HG02970 (cell line): ENCODE measurements around the gene RSPH9.
A peak's percentile ranks its signal among the peaks of the same experiment; 100 is the strongest.
"Not testable (repeated sequence)": the region's sequence is repeated elsewhere in the genome, so short reads cannot be mapped to it uniquely, and the experiment has no call there.

Experiments
- ATAC-seq: cut with Tn5 transposase; IDR thresholded peaks from one replicate; pipeline ENCODE4 v1.9.1; 2021; ENCODE audit warnings: mild to moderate bottlenecking, moderate library complexity, moderate number of reproducible peaks; ENCODE audit not compliant: unreplicated experiment, low FRiP score

Gene RSPH9

DNA sequence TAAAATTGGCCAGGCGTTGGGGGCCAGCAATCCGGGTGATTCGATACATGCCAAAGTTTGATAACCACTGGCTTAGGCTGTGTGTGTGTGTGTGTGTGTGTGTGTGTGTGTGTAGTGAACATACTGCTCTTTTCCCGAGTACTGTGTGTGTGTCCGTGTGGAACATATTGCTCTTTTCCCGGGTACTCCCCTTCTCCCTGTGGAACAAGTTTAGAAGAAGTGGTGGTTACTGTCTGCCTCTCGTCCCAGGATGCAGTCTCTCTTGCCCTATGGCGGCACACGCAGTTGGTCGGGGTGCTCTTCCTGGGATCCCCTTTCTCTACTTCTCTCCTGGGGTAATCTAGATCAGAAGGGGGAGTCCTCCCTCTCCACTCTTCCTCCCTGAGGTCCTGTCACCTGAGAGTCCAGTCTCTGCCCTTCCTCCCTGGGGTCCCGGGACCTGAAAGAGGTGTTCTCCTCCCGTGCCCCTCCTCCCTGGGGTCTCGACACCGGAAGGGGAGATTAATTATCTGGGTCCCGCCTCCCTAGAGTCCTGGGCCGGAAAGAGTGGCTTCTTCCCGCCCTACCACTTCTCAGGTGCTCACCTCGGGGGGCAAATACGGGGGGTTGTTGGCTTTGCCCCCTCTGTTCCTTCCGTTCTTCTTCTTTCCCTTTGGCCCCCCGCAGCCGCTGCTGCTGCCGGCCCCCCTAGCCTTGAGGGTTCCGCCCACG, 16.3 kb upstream of the RSPH9 start:
- ATAC-seq, result no peak

DNA sequence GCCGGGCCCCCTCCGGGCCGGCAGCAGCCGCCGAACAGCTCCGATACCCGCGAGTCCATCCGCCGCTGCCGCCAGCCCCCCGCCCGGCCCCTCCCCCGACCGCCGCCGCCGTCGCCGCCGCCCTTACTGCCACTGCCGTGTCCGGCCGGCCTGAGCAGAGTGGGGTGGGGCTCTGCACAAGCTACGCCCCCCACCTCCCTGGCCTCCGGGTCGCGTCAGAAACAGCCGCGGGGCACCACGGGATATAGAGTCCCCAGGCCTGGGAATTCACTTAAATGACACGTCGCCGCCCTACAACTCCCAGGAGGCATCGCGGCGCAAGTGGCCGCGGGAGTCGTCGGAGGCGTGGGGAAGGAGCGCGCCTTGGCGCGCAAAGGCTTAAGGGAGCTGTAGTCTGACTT, 15.7 kb upstream of the RSPH9 start, which contains the start of gene GTPBP2:
Gene GTPBP2 (minus strand): TSS at position 161 of the 401 bp plus-strand sequence. CDS start 102 bp downstream, at position 59.
- ATAC-seq, result peak; percentile 75

DNA sequence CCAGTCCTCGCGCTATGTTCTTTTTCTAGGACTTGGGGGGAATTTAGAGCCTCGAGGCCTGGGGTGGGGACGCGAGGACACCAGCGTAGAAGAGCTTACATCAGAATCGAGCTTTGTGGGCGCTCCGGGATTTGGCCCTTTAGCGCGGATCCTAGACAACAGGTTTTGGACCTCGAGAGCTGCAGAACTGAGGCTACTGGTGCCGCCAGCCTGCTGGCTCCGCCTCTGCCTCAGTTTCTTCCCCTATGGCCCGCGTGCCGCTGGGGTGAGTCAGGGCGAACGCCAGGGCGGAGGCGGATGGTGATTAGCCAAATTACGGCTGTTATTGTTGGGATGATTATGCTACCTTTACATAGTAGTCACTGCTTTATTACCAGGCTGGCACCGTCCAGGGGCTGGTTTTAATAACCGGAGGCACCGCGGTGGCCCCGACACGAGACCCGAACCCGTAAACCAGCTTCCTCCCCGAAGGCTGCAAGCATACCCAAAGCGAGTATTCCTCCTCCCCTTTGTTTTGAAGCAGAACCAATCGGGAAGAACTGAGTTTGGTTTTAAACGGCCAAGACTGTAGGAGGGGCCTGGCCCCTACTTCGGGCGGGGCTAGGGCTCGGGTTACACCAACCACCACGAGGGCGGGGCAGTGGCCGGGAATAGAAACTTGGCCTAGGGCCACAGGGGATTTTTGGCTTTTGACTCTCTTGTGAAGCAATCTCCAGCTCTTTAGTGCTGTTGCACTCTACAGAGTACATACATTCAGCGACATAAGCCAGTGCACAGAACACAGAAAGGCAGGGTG, 15.1 kb upstream of the RSPH9 start:
- ATAC-seq, result peak; percentile 62

DNA sequence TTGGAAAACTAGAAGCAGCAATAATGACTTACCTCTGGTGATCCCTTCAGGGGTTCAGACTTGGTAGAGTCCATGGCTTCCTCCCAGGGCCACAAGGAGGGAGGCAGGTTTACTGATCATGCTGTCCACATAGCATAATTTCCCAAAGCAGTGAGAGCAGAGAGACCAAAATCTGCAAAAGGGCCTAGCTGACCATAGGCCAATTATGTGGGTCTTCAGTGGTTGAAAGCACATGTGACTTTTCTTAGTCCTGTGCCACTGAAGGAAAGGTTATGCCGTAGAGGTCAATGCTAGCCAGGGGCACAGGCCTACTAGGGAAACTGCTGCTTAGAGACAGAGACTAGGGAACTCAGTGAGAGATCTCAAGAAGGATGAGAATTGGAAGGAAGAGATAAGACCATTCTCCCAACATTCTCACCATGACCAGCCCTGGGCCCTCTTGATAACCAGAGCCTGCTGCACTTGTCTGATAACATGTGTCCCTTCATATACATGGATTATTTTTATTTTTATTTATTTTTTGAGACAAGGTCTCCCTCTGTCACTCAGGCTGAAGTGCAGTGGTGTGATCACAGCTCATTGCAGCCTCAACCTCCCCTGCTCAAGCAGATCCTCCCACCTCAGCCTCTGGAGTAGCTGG, 13.7 kb upstream of the RSPH9 start:
- no peak for ATAC-seq

DNA sequence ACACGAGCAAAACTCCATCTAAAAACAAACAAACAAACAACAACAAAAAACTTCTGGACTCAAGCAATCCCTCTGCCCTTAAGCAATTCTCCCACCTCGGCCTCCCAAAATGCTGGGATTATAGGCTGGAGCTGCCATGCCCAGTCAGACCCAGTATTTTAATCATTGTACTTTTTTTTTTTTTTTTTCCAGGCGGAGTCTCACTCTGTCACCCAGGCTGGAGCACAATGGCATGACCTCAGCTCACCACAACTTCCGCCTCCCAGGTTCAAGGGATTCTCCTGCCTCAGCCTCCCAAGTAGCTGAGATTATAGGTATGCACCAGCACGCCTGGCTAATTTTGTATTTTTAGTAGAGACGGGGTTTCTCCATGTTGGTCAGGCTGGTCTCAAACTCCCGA, 11.8 kb upstream of the RSPH9 start:
- not testable (repeated sequence) for ATAC-seq

DNA sequence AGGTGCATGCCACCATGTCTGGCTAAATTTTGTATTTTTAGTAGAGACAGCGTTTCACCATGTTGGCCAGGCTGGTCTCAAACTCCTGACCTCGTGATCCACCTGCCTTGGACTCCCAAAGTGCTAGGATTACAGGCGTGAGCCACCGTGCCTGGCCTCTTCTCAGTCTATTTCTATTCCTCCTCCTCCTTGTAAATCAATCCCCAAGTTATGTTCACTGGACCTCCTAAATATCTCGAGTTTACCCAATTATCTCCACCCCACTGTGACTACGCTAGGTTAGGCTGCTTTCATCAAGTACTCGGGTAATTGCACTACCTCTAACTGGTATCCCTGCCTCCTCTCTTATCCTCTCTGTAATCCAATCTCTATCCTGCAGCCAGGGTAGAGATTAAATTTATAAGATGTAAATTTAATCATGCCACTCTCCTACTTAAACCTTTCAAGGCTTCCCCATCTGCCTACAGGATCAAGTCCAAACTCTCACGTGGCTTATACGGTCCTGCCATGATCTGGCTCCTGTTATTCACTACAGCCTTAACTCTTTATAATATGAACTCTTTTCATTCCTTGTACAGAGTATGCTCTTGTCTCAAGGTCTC, 10.0 kb upstream of the RSPH9 start:
- no peak for ATAC-seq

DNA sequence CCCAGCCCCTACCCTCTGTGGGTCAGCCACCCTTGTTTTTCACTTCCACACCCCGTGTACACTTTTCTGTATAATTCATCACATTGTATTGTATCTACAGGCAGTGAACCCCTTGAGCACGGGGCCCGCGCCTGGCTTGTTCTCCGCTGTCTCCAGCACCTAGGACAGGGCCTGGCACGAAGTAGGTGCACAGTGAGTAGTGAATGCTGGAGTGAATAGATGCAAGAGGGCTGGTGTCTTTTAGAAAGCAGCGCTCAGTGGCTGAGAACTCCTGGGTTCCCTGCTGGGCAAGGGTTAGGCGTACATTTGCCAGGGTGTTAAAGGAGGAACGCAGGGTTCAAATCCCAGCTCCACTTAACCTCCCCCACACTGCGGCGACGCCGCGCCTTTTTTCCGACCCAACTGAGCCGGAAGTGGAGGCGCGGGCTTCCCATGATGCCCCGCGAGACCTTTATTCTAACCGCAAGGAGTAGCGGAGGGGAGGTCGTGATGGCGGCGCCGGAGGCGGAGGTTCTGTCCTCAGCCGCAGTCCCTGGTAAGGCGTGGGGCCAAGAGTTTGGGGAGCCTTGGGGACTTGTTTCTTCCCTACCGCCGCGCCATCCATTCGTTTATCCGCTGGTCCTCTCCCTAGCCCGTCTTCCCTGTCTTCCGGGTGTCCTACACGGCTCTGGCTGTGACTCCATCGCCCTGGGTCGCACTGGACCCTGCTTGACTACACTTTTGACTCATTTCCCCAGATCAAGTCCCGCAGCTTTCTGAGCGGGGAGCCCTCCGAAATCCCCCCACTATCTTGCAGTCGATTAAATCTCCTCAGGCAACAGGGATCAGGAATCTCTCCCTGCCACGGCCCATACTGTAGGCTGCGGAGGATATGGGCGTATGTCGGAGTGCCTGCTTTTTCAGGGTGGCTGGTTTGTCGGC, 9.2 kb upstream of the RSPH9 start, which contains the start of gene MAD2L1BP:
Gene MAD2L1BP (plus strand): TSS at position 454 of the 921 bp plus-strand sequence. CDS start 36 bp downstream, at position 490.
- ATAC-seq, result no peak

DNA sequence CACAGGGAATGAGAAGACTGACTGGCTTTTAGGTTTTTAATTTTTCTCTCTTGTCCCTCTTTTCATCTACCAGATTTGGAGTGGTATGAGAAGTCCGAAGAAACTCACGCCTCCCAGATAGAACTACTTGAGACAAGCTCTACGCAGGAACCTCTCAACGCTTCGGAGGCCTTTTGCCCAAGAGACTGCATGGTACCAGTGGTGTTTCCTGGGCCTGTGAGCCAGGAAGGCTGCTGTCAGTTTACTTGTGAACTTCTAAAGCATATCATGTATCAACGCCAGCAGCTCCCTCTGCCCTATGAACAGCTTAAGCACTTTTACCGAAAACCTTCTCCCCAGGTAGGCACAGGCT, 8.6 kb upstream of the RSPH9 start:
- ATAC-seq, result no peak

DNA sequence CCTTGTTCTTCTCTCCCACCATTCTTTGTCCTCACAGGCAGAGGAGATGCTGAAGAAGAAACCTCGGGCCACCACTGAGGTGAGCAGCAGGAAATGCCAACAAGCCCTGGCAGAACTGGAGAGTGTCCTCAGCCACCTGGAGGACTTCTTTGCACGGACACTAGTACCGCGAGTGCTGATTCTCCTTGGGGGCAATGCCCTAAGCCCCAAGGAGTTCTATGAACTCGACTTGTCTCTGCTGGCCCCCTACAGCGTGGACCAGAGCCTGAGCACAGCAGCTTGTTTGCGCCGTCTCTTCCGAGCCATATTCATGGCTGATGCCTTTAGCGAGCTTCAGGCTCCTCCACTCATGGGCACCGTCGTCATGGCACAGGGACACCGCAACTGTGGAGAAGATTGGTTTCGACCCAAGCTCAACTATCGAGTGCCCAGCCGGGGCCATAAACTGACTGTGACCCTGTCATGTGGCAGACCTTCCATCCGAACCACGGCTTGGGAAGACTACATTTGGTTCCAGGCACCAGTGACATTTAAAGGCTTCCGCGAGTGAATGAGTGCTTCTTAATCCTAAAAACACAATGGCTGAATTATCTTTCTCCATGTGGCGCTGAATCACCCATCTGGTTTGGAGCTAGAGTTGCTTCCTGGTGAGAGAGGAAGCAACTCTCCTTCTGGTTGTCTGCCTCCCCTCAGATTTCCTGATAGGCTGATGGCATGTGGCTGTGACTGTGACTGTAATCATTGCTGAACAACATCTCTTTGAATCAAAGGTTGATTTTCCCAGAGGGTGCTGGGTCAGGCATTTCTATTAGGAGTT, 4.6 kb upstream of the RSPH9 start:
- ATAC-seq, result no peak

DNA sequence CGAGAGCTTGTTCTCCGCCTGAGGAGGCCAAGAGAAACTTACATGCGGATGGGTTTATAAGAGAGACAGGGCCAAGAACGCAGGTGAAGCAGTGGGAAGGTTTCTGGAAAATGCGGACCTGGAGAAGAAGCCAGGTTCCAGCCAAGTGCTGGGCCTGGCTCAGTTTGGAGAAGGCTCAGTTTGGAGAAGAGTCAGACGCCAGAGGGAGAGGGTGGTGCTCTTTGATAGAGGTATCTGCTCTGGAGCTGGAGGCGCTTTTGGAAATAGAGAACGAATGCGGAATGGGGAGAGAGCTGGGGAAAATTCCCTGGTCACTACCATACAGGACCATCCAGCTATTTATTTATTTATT, 753 bp downstream of the RSPH9 start:
- no peak for ATAC-seq

DNA sequence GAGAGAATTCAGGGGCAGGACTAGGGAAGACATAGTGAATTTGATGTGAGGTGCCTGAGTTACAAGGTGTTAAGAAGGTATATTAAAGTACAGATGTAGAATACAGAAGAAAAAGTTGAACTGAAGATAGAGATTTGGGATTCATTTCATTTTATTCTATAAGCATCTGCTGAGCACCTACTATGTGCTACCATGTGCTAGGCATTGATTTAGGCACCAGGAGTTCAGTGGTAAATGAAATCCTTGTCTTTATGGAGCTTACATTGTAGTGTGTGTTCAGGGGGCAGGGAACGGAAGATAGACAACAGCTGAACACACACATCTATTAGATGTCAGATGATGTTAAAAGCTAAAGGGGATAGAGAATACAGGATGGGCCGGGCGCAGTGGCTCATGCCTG, 2.8 kb downstream of the RSPH9 start:
- ATAC-seq, result no peak

DNA sequence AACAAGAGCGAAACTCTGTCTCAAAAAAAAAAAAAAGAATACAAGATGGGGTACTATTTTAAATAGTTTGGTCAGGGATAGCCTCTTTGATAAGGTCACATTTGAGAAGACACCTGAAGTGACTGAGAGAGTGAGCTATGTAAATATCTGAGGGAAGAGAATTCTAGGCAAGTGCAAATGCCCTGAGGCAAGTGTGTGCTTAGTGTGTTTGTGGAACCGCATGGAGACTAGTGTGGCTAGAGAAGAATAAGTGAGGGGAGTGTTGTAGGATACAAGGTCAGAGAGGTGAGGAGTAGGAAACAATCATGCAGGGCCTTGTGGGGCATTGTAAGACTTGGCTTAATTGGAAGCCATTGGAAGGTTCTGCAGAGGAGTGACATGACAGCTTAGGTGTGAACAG, 3.4 kb downstream of the RSPH9 start:
- no peak for ATAC-seq

DNA sequence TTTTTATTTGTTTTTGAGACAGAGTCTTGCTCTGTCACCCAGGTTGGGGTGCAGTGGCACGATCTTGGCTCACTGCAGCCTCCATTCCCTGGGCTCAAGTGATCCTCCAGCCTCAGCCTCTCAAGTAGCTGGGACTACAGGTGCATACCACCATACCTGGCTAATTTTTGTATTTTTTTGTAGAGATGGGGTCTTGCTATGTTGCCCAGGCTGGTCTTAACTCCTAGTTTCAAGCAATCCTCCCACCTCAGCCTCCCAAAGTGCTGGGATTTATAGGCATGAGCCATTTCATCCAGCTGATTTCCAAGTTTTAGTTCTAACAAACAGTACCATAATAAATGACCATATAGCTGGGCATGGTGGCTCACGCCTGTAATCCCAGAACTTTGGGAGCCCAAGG, 8.0 kb downstream of the RSPH9 start:
- ATAC-seq, result not testable (repeated sequence)

DNA sequence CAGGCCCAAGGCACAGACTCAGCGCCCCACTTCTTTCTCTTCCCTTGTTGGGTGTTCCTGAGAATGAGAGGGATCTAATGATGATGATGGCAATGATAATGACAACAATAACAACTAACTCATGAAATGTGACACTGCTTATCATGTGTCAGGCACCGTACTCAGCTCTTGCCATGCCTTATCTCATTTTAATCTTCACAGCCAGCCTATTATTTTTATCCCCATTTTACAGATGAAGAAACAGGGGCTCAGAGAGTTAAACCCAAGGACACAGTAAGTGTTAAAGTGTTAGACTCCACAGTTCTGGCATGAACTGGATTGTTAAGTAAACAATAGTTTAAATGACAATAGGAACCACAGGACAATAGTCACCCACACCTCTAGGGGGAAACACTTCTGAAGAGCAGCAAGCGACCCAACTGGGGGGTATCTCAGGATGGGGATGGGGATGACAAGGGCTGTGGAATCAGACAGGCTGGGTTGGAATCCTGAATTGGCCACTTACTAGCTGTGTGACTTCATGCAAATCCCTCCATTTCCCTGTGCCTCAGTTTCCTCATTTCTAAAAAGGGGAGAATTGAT, 12.5 kb downstream of the RSPH9 start:
- no peak for ATAC-seq

DNA sequence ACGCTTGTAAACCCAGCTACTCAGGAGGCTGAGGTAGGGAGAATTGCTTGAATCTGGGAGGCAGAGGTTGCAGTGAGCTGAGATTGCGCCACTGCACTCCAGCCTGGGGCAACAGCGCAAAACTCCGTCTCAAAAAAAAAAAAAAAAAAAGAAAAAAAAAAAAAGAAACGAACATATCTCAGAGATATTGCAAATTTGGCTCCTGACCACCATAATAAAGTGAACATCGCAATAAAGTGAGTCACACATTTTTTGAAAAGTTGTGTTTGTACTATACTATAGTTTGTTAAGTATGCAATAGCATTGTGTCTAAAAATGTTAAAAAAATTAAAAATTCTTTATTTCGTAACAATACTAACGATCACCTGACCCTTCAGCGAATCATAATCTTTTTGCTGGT, 13.3 kb downstream of the RSPH9 start:
- no peak for ATAC-seq

DNA sequence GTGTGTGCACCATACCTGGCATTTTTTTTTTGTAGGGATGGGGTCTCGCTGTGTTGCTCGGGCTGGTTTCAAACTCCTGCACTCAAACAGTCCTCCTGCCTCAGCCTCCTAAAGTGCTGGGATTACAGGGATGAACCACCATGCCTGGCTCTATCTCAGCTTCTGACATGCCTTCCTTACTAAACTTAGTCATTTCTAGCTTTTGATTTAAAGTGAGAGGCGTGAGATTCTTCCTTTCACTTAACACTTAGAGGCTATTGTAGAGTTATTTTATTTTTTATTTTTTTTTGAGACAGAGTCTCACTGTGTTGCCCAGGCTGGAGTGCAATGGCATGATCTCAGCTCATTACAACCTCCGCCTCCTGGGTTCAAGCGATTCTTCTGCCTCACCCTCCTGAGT, 18.1 kb downstream of the RSPH9 start:
- not testable (repeated sequence) for ATAC-seq

DNA sequence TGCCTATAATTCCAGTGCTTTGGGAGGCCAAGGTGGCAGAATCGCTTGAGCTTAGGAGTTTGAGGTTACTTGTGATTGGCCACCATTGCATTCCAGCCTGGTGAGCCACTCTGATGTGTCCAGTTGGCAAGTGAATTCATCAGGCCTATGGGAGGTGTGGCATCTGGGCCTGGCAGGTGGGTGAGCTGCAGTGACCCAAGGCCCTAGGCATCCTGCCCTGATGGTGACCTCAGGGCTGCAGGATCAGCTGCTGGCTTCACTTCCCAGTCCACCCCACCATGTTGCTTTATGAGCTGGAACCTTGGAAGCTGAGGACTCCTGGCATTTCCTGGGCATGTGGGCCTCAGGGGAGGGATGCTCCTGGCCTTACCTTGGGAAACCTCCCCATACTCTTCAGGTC, 20.5 kb downstream of the RSPH9 start:
- no peak for ATAC-seq

DNA sequence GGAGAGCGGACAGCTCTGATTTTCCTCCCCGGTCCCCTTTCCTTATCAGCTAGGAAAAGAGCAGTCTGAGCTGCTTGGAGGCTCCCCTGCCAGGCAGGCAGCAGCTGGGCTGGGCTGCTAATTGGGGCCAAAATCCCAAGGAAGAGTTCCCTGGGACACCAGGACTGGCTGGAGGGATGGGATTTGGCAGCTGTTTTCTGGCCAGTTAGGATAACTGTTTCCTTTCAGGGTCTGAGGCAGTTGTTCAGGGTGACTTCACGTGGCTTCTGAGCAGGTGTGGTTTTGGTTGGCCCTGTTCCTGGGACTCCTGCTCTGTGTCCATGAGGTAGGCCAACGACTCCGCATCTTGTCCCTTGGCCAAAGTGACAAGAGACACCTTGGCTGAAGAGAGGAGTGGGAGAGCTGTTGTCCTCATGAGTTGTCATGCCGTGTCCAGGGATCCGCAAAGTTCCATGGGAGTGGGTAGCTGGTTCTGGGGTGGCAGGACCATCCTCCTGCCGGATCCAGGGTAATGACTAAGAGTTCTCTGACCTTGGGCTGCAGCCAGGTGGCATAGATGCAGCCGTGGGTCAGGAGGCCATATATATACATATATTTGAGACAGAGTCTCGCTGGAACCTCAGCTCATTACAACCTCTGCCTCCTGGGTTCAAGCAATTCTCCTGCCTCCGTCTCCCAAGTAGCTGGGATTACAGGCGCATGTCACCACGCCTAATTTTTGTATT, 21.5 kb downstream of the RSPH9 start:
- ATAC-seq, result no peak
